ENCODE results near the gene CNTROB. TPM values are rescaled to one million over a fixed set of nuclear protein-coding genes. Genes with fewer than 3 reads are reported as not detected.

The CNTROB gene
- total RNA-seq, 2 donors from 2014 or later, result 14.0 to 27.0 TPM

- WGBS, 2 donors, result 93 to 95% methylated on average over 9 of the region's 9 CpGs
- Histone ChIP-seq H3K4me1 (no peaks in the 10 kb centered on the region), H3K36me3 (replicated peaks in 1 of 2; ENCODE audit: insufficient read depth in 1 of 2, low read depth in 2 of 2) (peaks cover 8 to 27% of the 10 kb centered on the region in 2 donors), H3K27ac (no peak overlapping the region), H3K9me3 (no peaks in the 10 kb centered on the region), H3K27me3 (no peaks in the 10 kb centered on the region), H3K4me3 (no peak overlapping the region)
- ATAC-seq (no peak), DNase-seq (no peak)
- intact Hi-C loops (cut with DNase I), result no loop called here
- no peak for TF ChIP-seq POLR2A (IDR thresholded peaks at IDR 0.05)
- TF ChIP-seq, protein P1, sequence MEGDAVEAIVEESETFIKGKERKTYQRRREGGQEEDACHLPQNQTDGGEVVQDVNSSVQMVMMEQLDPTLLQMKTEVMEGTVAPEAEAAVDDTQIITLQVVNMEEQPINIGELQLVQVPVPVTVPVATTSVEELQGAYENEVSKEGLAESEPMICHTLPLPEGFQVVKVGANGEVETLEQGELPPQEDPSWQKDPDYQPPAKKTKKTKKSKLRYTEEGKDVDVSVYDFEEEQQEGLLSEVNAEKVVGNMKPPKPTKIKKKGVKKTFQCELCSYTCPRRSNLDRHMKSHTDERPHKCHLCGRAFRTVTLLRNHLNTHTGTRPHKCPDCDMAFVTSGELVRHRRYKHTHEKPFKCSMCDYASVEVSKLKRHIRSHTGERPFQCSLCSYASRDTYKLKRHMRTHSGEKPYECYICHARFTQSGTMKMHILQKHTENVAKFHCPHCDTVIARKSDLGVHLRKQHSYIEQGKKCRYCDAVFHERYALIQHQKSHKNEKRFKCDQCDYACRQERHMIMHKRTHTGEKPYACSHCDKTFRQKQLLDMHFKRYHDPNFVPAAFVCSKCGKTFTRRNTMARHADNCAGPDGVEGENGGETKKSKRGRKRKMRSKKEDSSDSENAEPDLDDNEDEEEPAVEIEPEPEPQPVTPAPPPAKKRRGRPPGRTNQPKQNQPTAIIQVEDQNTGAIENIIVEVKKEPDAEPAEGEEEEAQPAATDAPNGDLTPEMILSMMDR (IDR thresholded peaks at IDR 0.05), result no peak
Observed at GRCh38 chr17:7944326-7944725, 12.3 kb downstream of the CNTROB start.

- no peak overlapping the region for H3K27ac ChIP-seq
- no peak overlapping the region for H3K4me3 ChIP-seq
- H3K9me3 ChIP-seq, result no peaks in the 10 kb centered on the region
- peaks cover 8 to 24% of the 10 kb centered on the region in 2 donors for H3K36me3 ChIP-seq (replicated peaks in 1 of 2; ENCODE audit: insufficient read depth in 1 of 2, low read depth in 2 of 2)
- TF ChIP-seq POLR2A (IDR thresholded peaks at IDR 0.05), result no peak
- TF ChIP-seq, protein P1 (IDR thresholded peaks at IDR 0.05), result no peak
- DNase-seq (no peak), ATAC-seq (no peak)
- no peaks in the 10 kb centered on the region for H3K27me3 ChIP-seq
- no peaks in the 10 kb centered on the region for H3K4me1 ChIP-seq
- intact Hi-C loops (cut with DNase I), result no loop called here
- 83 to 94% methylated on average over 7 of the region's 7 CpGs for WGBS, 2 donors
Observed at GRCh38 chr17:7945651-7946050, 13.6 kb downstream of the CNTROB start.

GRCh38 chr17:7946441-7946840, 14.4 kb downstream of the CNTROB start:
- Histone ChIP-seq H3K4me3 (no peak overlapping the region), H3K9me3 (no peaks in the 10 kb centered on the region), H3K27me3 (no peaks in the 10 kb centered on the region), H3K36me3 (replicated peaks in 1 of 2; ENCODE audit: insufficient read depth in 1 of 2, low read depth in 2 of 2) (peaks cover 8 to 24% of the 10 kb centered on the region in 2 donors), H3K27ac (no peak overlapping the region), H3K4me1 (no peaks in the 10 kb centered on the region)
- TF ChIP-seq, protein P1 (IDR thresholded peaks at IDR 0.05), result no peak
- no peak for TF ChIP-seq POLR2A (IDR thresholded peaks at IDR 0.05)
- ATAC-seq (no peak), DNase-seq (no peak)
- WGBS, 2 donors, result 54 to 80% methylated on average over 5 of the region's 5 CpGs
- intact Hi-C loops (cut with DNase I), result no loop called here

DNA sequence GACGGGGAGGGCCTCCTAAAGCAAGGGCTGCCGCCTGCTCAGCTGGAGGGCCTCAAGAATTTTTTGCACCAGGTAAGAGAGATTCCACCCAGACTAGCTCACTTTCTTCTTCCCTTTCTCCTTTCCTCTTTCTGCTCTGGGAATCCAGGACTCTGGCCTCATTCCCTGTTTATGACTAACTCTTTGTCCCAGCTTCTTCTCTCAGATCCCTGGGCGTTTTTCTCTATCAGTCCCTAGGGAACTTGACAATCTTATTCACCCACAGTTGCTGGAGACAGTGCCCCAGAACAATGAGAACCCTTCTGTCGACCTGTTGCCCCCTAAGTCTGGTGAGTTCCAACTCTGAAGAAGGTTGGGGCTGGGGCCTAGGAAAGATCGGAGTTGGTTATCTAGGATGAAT, 15.6 kb downstream of the CNTROB start:
- Histone ChIP-seq H3K36me3 (replicated peaks in 1 of 2; ENCODE audit: insufficient read depth in 1 of 2, low read depth in 2 of 2) (peaks cover 8 to 24% of the 10 kb centered on the region in 2 donors), H3K27ac (no peak overlapping the region), H3K27me3 (no peaks in the 10 kb centered on the region), H3K4me3 (no peak overlapping the region), H3K4me1 (no peaks in the 10 kb centered on the region), H3K9me3 (no peaks in the 10 kb centered on the region)
- 83% methylated on average over 5 of the region's 5 CpGs for WGBS, 2 donors
- TF ChIP-seq, protein P1 (IDR thresholded peaks at IDR 0.05), result no peak
- no peak for TF ChIP-seq POLR2A (IDR thresholded peaks at IDR 0.05)
- ATAC-seq, result no peak
- intact Hi-C loops (cut with DNase I), result no loop called here
- DNase-seq, result no peak

DNA sequence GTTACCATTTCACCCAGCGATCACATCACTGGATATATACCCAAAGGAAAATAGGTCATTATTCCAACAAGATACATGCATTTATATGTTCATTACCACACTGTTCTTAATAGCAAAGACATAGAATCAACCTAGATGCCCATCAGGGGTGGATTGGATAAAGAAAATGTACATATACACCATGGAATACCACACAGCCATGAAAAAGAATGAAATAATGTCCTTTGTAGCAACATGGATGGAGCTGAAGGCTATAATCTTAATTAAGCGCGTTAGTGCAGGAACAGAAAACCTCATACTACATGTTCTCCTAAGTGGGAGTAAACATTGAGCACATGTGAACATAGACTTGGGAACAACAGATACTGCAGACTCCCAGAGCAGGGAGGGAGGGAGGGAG, 18.6 kb downstream of the CNTROB start:
- Histone ChIP-seq H3K27ac (no peak overlapping the region), H3K4me1 (no peaks in the 10 kb centered on the region)

More for the DNA sequence above, 18.6 kb downstream of the CNTROB start:
- Histone ChIP-seq H3K36me3 (replicated peaks in 1 of 2; ENCODE audit: insufficient read depth in 1 of 2, low read depth in 2 of 2) (peaks cover 7 to 12% of the 10 kb centered on the region in 2 donors), H3K27me3 (no peaks in the 10 kb centered on the region), H3K4me3 (no peak overlapping the region), H3K9me3 (no peaks in the 10 kb centered on the region)
- TF ChIP-seq, protein P1 (IDR thresholded peaks at IDR 0.05), result no peak
- no peak for TF ChIP-seq POLR2A (IDR thresholded peaks at IDR 0.05)
- WGBS, 2 donors, result 56 to 85% methylated on average over 3 of the region's 3 CpGs
- intact Hi-C loops (cut with DNase I), result no loop called here
- ATAC-seq (no peak), DNase-seq (no peak)

All from body of pancreas (tissue), 4 donors.